HepG2 (cell line): ENCODE results near the gene RASGRF1. TPM values are rescaled to one million over a fixed set of nuclear protein-coding genes. Genes with fewer than 3 reads are reported as not detected.

Experiments used
- HNF4G ChIP-seq, 2 experiments: sonication (generic) in 1 of 2; formaldehyde crosslinking in 1 of 2; IDR thresholded peaks; 2 replicates each; pipeline versions ENCODE4 v1.4.0 to v1.6.1; 2011 to 2020; ENCODE audit warnings: borderline replicate concordance in 2 of 2, low read depth in 2 of 2, mild to moderate bottlenecking in 2 of 2, low read length in 1 of 2, missing genetic modification reagents in 1 of 2, moderate library complexity in 1 of 2
- KDM6A ChIP-seq: IDR thresholded peaks from 2 replicates; pipeline ENCODE4 v1.6.1; 2016; ENCODE audit warnings: low read depth
- MATR3 ChIP-seq: sonication (generic); formaldehyde crosslinking; IDR thresholded peaks from 2 replicates; pipeline ENCODE4 v1.4.0; 2020; ENCODE audit warnings: missing genetic modification reagents
- PAXIP1 ChIP-seq: sonication (generic); formaldehyde crosslinking; conservative IDR thresholded peaks from 2 replicates; pipeline ENCODE4 v1.4.0; 2020; ENCODE audit warnings: mild to moderate bottlenecking, missing genetic modification reagents, moderate library complexity
- PRDM10 ChIP-seq: sonication (generic); formaldehyde crosslinking; IDR thresholded peaks from 2 replicates; pipeline ENCODE4 v1.4.0; 2020; ENCODE audit warnings: low read depth, missing genetic modification reagents
- ZNF263 ChIP-seq: sonication (generic); formaldehyde crosslinking; IDR thresholded peaks from 2 replicates; pipeline ENCODE4 v1.4.0; 2020; ENCODE audit warnings: missing genetic modification reagents
- polyA plus RNA-seq, 8 experiments: library from polyadenylated mRNA; depleted of rRNA in 3 of 8; stranded (reverse) in 7 of 8; unstranded in 1 of 8; fragments of >200 nt; fragmentation: Illumina TruSeq in 4 of 8; extraction: Trizol in 4 of 8; gene quantifications; 2 replicates each; pipeline versions ENCODE4 v1.2.1 to v1.2.3, GENCODE V29; 2011 to 2016; ENCODE audit warnings: low read depth in 4 of 8, missing spikeins in 1 of 8, mixed read lengths in 1 of 8; ENCODE audit not compliant: insufficient read depth in 1 of 8
- total RNA-seq, 5 experiments: library from RNA; depleted of rRNA; stranded (reverse); fragments of >200 nt; fragmentation: Illumina TruSeq; extraction: Trizol; gene quantifications; 2 replicates each; pipeline ENCODE4 v1.2.3, GENCODE V29; 2016; ENCODE audit warnings: low read depth in 1 of 5
- TF ChIP-seq, protein P1 (sequence below): sonication (generic); formaldehyde crosslinking; IDR thresholded peaks from 2 replicates; pipeline ENCODE4 v1.8.0; 2022; ENCODE audit warnings: missing genetic modification reagents, mild to moderate bottlenecking, moderate library complexity, borderline replicate concordance
- TF ChIP-seq, protein P2 (sequence below): sonication (generic); formaldehyde crosslinking; IDR thresholded peaks from 2 replicates; pipeline ENCODE4 v1.4.0; 2020; ENCODE audit warnings: missing genetic modification reagents

Gene RASGRF1
- total and polyA plus RNA-seq, 2 of the 13 experiments (the other 11 are each of a cell fraction or from before 2014, with no cell fraction given): 0.55 to 3.0 TPM

DNA sequence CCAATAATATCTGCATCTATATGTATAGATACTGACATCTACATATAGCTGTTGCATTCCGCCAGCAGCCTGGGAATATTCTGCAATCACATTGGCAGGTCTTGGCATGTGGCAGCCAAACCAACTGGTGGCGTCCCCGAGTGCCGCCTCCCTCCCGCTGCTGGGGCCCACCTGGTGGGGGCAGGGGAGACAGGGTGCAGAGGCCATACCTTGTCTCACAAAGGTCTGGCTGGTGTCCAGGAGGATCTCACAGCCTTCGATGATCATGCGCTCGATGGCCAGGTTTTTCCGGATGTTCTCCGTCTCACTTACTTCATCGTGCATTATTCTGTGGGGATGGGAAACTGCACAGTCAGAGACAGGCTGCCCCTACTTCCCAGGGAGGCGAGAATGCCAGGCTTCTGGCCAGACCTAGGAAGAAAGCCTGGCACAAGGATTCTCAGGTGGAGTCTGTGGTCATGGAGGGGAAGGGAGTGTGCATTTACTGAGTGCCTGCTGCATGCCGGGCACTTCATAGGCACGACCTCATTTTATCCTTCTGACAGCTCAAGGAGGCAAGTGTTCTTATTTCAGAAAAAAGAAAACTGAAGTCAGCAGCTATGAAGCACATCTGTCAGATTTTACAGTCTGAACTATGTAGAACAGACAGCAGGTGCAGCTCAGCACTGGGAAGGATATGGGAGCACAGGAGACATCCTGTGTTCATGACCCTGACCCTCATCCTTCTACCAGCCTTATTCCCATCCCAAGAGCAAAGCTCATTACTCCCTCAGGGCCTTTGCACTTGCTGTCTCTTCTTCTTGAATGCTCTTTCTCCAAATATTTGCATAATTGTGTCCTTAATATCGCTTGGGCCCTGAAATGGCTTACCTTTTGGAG is 62.8 kb downstream of the RASGRF1 start (continued):
- TF ChIP-seq, protein P1, sequence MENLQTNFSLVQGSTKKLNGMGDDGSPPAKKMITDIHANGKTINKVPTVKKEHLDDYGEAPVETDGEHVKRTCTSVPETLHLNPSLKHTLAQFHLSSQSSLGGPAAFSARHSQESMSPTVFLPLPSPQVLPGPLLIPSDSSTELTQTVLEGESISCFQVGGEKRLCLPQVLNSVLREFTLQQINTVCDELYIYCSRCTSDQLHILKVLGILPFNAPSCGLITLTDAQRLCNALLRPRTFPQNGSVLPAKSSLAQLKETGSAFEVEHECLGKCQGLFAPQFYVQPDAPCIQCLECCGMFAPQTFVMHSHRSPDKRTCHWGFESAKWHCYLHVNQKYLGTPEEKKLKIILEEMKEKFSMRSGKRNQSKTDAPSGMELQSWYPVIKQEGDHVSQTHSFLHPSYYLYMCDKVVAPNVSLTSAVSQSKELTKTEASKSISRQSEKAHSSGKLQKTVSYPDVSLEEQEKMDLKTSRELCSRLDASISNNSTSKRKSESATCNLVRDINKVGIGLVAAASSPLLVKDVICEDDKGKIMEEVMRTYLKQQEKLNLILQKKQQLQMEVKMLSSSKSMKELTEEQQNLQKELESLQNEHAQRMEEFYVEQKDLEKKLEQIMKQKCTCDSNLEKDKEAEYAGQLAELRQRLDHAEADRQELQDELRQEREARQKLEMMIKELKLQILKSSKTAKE: 0 out of 2 replicates have a peak, but pooled peaks have one; percentile 48
- TF ChIP-seq HNF4G (IDR thresholded peaks at IDR 0.05; ENCODE audit: borderline replicate concordance, low read depth, low read length) (no peak), HNF4G (CRISPR knock-in tag; IDR thresholded peaks at IDR 0.05; ENCODE audit: borderline replicate concordance, low read depth) (no peak), PAXIP1 (CRISPR knock-in tag) (peak; percentile 78), PRDM10 (0 out of 2 replicates have a peak, but pooled peaks have one; percentile 32), ZNF263 (0 out of 2 replicates have a peak, but pooled peaks have one; percentile 27), MATR3 (CRISPR knock-in tag) (no peak), KDM6A (CRISPR knock-in tag) (peak; percentile 68)
- TF ChIP-seq, protein P2, sequence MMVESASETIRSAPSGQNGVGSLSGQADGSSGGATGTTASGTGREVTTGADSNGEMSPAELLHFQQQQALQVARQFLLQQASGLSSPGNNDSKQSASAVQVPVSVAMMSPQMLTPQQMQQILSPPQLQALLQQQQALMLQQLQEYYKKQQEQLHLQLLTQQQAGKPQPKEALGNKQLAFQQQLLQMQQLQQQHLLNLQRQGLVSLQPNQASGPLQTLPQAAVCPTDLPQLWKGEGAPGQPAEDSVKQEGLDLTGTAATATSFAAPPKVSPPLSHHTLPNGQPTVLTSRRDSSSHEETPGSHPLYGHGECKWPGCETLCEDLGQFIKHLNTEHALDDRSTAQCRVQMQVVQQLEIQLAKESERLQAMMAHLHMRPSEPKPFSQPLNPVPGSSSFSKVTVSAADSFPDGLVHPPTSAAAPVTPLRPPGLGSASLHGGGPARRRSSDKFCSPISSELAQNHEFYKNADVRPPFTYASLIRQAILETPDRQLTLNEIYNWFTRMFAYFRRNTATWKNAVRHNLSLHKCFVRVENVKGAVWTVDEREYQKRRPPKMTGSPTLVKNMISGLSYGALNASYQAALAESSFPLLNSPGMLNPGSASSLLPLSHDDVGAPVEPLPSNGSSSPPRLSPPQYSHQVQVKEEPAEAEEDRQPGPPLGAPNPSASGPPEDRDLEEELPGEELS (CRISPR knock-in tag): peak; percentile 25; the same call in 1 of the 2 replicates
